VCaP (cell line): ENCODE data around the gene CFAP57.

ENCODE experiments used
- H3K27ac ChIP-seq: fragments of 450-650 bp; 2 replicates; pipeline ENCODE4 v1.5.1; 2017
- CTCF ChIP-seq: fragments of 450-650 bp; conservative IDR thresholded peaks from 2 replicates; pipeline ENCODE4 v1.5.1; 2017; ENCODE audit warnings: mild to moderate bottlenecking, moderate library complexity

The CFAP57 gene

GRCh38 chr1:43247256-43247921, 75.3 kb downstream of the CFAP57 start:
- no peak overlapping the region for H3K27ac ChIP-seq
- TF ChIP-seq CTCF, result no peak

- no peak overlapping the region for H3K27ac ChIP-seq
- no peak for TF ChIP-seq CTCF
Observed at GRCh38 chr1:43250351-43250761, 78.2 kb downstream of the CFAP57 start.

- no peak for TF ChIP-seq CTCF
- H3K27ac ChIP-seq, result no peak overlapping the region
Observed at GRCh38 chr1:43251024-43251423, 78.9 kb downstream of the CFAP57 start.

- H3K27ac ChIP-seq, result no peak overlapping the region
- TF ChIP-seq CTCF, result no peak
Observed at GRCh38 chr1:43252225-43252624, 80.1 kb downstream of the CFAP57 start.

- TF ChIP-seq CTCF, result no peak
- no peak overlapping the region for H3K27ac ChIP-seq
Observed at GRCh38 chr1:43253173-43253572, 81.0 kb downstream of the CFAP57 start.

DNA sequence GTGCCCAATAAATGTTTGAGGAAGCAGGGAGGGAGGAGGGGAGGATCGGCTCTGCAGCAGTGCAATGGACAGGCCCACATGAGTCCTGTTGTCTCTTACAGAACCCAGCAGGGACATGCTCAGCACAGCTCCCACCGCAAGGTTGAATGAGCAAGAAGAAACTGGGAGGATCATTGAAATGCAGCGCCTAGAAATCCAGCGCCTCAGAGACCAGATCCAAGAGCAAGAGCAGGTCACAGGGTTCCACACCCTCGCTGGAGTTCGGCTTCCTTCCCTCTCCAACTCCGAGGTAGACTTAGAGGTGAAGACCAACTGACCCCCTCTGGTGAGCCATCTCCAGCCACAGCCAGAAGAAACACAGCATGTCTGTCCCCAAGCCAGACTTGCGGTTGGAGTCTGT, 81.7 kb downstream of the CFAP57 start:
- no peak overlapping the region for H3K27ac ChIP-seq
- TF ChIP-seq CTCF, result no peak

- TF ChIP-seq CTCF, result no peak
- H3K27ac ChIP-seq, result no peak overlapping the region
Observed at GRCh38 chr1:43255438-43256210, 83.5 kb downstream of the CFAP57 start.
